G401 (cell line): ENCODE measurements around the gene ADGRA1. TPM values are rescaled to one million over a fixed set of nuclear protein-coding genes. Genes with fewer than 3 reads are reported as not detected.

Experiments
- DNase-seq: peaks from one replicate; pipeline ENCODE4 v3.0.0-alpha.2; 2015; ENCODE audit warnings: low spot score
- in situ Hi-C: cut with HindIII; loops from 2 replicates; pipeline ENCODE4 v1.10.0; 2016; ENCODE audit warnings: low sequenced_read_pairs, mixed read lengths
- total RNA-seq: library from RNA; depleted of rRNA; stranded (reverse); fragments of >200 nt; shearing (Covaris generic); gene quantifications from 2 replicates; pipeline ENCODE4 v1.2.3, GENCODE V29; 2014

Gene ADGRA1
- total RNA-seq, 1 experiment from 2014 or later = not detected

- in situ Hi-C loops = loop anchor here (10.0 kb wide), 1 partner anchor 110 kb away; no protein-coding TSS in a partner anchor
- no peak for DNase-seq
Observed at GRCh38 chr10:133154411-133154810, 66.7 kb downstream of the ADGRA1 start.

DNA sequence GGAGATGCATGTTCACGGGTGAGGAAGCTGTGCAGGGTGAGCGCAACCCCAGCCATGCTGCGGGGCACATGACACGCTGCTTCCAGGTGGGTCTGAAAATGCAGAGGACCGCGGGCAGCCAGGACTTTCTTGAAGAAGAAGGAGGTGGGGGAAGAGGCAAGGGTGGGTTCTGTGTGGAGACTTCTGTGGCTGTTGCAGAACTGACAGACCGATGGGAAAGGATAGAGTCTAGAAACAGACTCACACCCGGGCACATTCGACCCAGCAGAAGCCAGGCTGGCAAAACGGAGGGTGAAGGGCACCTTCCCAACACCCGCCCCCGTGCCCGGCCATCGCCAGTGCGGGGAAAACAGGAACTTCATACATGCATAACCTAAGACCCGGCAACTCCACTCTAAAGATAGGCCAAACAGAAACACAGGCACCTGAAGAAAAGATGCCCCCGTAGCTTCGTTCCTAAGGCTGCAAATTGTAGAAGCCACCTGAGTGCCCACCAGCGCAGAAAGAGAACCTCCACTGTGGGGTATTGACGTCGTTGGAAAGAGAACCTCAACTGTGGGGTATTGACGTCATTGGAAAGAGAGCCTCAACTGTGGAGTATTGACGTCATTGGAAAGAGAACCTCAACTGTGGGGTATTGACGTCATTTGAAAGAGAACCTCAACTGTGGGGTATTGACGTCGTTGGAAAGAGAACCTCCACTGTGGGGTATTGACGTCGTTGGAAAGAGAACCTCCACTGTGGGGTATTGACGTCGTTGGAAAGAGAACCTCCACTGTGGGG lies 67.5 kb downstream of the ADGRA1 start:
- in situ Hi-C loops = loop anchor here (10.0 kb wide), 1 partner anchor 110 kb away; no protein-coding TSS in a partner anchor

DNA sequence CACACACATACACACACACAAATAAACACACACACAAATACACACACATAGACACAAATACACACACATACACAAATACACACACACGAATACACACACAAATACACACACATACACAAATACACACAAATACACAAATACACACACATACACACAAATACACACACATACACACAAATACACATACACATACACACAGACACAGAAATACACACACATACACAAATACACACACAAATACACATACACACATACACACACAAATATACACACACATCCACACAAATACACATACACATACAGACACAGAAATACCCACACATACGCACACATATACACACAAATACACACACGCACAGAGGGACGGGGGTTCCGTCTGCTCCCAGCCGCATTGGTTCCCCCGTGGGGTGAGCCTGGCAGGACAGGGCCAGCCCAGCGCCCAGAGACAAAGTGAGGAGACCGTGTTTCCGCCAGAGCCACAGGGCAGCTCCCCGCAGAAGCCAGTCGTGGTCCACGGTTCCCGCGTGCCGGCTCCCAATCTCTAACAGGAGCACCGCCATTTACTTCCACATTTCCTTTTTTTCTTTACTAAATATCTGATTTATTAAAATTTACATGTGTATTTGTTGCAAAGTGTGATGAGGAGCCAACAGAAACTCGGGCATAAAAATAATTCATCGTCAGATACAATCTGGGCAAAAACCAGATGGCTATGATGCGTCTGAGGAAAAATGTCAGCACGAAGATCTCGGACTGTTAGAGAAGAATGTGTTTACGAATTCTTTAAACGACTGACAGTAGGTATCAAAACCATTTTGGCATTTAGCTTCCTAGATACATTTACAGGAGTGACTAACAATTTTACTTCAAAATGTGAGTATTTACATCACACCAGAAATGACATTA lies 69.2 kb downstream of the ADGRA1 start:
- no peak for DNase-seq
- in situ Hi-C loops = loop anchor here (10.0 kb wide), 1 partner anchor 108 kb away; no protein-coding TSS in a partner anchor

More for the DNA sequence above, 67.5 kb downstream of the ADGRA1 start:
- no peak for DNase-seq

- in situ Hi-C loops = loop anchor here (10.0 kb wide), 1 partner anchor 107 kb away; no protein-coding TSS in a partner anchor
- no peak for DNase-seq
Observed at GRCh38 chr10:133157662-133158436, 70.1 kb downstream of the ADGRA1 start.

DNA sequence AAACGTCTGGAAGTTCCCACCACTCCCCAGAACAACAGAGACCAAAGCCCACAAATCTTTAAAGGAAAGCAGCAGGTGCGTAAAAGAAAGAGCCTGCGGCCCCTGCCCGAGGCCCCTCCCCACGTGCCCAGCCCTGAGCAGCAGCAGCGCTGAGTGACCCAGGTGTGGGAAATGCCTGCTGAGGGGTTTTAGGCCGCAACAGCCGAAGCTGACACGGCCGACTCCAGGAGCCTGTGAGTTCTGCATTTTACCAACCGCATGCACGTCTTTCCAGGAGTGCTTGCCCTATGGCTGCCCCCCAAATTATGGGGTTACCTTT lies 70.7 kb downstream of the ADGRA1 start:
- in situ Hi-C loops = loop anchor here (10.0 kb wide), 1 partner anchor 106 kb away; no protein-coding TSS in a partner anchor
- DNase-seq = no peak

- DNase-seq = no peak
- in situ Hi-C loops = loop anchor here (10.0 kb wide), 1 partner anchor 106 kb away; no protein-coding TSS in a partner anchor
Observed at GRCh38 chr10:133158756-133159610, 71.3 kb downstream of the ADGRA1 start.

GRCh38 chr10:133159611-133159949 lies 71.9 kb downstream of the ADGRA1 start:
- in situ Hi-C loops = loop anchor here (10.0 kb wide), 1 partner anchor 105 kb away; no protein-coding TSS in a partner anchor
- no peak for DNase-seq

DNA sequence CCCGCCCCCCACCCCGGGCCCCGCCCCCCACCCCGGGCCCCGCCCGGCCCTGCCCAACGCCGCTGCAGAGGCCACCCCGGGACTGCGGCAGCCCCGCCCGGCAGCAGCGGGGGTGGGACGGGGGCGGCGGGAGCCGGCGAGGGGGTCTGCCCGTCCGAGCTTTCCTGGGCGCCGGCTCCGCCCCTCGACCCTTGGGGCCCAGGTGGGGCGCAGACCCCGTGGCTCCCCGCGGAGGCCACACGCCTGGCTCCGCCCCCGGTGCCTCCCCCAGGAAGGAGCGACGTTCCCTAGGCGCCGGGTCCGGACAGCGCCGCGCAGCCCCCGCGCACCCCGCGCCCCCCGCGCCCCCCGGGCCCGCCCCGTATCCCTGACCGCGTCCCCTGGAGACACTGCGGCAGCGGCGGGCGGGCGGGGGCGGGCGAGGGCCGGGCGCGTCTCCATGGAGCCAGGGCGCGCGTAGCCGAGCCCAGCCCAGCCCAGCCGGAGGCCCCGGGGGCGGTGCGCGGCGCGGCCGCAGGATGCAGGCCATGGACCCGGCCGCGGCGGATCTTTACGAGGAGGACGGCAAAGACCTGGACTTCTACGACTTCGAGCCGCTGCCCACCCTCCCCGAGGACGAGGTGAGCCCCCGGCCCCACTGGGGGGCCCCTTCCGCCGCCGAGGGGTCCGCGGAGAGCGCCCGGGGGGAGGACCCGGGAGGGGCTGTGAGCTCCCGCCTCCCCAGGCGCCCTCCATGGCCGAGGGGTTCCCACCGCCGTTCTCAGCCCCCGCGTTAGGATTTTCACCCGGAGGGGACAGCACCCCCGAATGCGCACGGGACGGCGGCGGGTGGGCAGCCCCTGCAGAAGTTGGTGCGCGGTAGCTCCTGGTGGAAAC lies 72.5 kb downstream of the ADGRA1 start, which contains the start of gene KNDC1:
KNDC1 (plus strand) TSS at position 270 of the 876 bp plus-strand sequence; CDS start at position 519, 249 bp downstream.
- in situ Hi-C loops = loop anchor here (10.0 kb wide), 1 partner anchor 105 kb away; no protein-coding TSS in a partner anchor

GRCh38 chr10:133160826-133161471 lies 73.2 kb downstream of the ADGRA1 start:
- in situ Hi-C loops = no loop called here
- peak; percentile 52 for DNase-seq

More for the DNA sequence above, 72.5 kb downstream of the ADGRA1 start, which contains the start of gene KNDC1:
- peak; percentile 35 for DNase-seq

- peak; percentile 58 for DNase-seq
- in situ Hi-C loops = no loop called here
Observed at GRCh38 chr10:133161486-133162109, 73.9 kb downstream of the ADGRA1 start.

GRCh38 chr10:133162178-133162909 lies 74.6 kb downstream of the ADGRA1 start:
- in situ Hi-C loops = no loop called here

DNA sequence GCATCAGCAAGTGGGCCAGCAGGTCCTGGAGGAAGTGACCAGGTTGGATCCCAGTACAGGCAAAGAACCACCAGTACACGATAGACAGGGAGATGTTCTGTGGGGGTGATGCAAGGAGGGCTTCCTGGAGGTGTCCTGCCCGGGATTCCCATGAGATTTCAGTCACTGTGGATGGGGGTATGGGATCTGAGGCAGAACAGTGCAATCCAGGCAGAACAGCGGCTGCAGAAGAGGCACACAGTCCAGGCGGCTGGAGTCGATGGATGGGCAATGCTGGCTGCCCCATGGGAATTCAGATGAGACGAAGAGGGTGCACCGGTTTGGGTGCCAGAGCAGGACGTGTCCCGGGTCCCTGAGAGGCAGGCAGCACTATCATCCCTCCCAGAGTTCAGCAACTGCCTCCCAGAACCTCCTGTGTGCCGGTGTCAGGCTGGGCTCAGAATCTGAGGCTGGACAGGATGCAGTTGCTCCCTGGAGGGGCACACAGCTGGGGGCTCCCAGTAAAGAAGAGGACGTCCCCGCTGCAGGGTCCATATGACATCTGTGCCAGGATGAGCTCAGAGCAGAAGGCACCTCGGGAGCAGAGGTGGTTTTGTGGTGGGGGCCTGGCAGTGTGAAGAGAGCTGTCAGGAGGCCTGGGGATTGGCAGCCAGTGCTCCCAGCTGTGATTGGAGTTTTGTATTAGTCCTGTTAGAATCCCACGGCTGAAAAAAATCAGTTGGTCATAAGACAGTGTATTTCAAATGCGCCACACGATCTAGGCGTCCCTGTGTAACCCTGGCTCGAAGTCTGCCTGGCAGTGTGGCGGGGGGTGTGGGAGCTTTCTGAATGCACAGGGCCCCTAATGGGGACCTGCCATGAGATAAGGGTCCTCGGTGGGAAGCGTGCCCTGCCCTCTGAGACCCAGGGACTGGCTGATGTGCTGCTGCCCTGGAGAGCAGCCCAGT lies 75.5 kb downstream of the ADGRA1 start:
- DNase-seq = peak; percentile 20

More at GRCh38 chr10:133162178-133162909, 74.6 kb downstream of the ADGRA1 start:
- peak; percentile 89 for DNase-seq

DNA sequence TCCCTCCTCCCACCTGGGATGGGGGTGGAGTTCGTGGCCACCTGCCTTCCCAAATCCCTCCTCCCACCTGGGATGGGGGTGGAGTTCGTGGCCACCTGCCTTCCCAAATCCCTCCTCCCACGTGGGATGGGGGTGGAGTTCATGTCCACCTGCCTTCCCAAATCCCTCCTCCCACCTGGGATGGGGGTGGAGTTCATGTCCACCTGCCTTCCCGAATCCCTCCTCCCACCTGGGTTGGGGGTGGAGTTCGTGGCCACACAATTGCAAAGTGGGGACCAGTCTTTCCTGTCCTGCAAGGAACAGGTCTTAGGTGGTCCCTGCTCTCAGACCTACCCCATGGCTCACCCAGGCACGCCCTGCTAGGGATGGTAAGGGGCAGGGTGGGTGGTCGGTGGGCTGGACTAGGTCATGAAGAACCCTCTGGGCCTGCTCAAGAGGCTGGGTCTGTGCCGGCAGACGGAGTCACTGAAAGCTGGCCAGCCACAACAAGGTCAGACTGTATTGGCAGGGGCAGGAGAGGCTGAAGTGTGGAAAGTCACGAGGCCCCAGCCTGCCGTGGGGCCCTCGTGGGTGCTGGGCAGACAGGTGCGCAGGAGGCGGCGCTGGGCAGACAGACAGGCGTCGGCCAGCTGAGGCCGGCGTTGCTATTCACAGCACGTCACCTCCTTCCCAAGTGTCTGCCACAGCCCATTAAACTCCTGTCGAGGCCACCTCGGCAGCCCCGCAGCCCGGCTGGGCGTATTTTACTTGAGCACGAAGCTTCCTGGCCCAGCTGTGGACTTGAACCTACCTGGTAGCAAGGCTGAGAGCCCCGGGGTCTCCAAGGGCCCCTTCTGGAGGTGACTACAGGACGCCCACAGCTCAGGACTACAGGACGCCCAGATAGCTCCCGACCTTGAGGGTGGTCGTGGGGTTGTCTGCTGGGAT lies 76.4 kb downstream of the ADGRA1 start:
- DNase-seq = no peak
- in situ Hi-C loops = no loop called here

More for the DNA sequence above, 75.5 kb downstream of the ADGRA1 start:
- in situ Hi-C loops = no loop called here
